Stimulated activated CD4-positive, alpha-beta T cell treated with anti-CD3 and anti-CD28 coated beads, Interleukin-12 subunit alpha, Interleukin-12 subunit beta, amount 100 ng/mL, for 24 hours (primary cell): ENCODE measurements around the gene KCMF1.

Experiments
- DNase-seq, 2 experiments: peaks; one replicate each; pipeline ENCODE4 v3.0.0-alpha.2; 2020; ENCODE audit warnings: low read depth in 2 of 2

KCMF1 gene

DNA sequence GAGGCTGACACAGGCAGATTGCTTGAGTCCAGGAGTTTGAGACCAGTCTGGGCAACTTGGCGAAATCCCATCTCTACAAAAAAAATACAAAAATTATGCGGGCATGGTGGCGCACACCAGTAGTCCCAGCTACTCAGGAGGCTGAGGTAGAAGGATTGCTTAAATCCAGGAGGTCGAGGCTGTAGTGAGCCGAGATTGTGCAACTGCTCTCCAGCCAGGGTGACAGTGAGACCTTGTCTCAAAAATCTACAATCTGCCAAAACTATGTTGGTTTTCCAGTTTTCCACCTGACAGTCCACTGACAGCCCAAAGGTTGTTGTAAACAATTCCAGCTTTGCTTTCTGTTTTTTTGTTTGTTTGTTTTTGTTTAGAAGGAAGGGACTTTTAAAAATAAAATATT is 51.3 kb downstream of the KCMF1 start:
- DNase-seq = no peak

DNA sequence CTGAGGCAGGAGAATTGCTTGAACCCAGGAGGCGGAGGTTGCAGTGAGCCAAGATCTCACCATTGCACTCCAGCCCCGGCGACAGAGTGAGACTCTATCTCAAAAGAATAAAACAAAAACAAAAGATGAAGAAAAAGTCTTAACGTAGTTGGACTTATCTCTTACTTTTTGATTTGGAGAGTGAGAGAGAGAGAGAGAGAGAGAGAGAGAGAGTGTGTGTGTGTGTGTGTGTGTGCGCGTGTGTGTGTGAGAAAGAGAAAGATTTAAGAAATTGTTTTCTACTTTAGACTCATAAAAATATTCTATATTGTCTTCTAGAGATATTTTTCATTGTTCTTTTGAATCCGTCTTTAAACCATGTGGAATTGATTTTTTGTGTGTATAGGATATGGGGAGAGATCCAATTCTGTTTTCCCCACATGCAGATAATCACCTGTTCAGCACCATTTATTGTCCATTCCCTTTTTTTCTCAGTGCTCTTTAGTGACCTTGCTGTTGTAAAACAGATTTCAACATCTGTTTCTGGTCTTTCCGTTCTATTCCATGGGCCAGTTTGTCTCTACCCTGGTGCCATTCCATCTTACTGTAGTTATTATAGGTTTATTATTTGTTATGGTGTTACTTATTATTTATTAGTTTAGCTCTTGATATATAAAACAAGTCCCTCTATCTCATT is 53.5 kb downstream of the KCMF1 start:
- no peak for DNase-seq

DNA sequence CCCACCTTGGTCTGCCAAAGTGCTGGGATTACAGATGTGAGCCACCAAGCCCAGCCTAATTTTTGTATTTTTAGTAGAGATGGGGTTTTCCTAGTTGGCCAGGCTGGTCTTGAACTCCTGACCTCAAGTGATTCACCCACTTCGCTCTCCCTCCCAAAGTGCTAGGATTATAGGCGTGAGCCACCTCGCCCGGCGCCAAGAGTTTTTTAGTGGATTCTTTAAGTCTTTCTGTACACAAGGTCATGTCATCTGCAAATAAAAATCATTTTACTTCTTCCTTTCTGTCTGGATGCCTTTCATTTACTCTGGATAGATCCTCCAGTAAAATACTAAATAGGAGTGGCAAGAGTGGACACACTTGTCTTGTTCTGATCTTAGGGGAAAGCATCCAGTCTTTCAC is 61.7 kb downstream of the KCMF1 start:
- no peak for DNase-seq

DNA sequence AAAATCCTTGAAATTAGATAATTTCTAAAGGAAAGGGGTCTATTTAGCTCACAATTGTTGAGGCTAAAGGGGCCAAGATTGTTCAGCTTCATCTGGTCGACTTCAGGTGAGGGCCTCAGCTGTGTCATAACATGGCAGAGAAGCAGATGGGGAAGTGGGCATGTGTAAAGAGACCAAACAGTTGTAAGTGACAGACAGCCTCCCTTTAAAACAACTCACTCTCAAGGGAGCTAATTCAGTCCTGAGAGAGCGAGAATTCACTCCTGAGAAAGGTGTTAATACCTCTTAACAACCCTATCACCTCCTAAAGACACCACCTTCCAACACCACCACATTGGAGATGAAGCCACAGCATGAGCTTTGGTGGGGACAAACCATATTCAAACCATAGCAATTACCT is 62.4 kb downstream of the KCMF1 start:
- no peak for DNase-seq

DNA sequence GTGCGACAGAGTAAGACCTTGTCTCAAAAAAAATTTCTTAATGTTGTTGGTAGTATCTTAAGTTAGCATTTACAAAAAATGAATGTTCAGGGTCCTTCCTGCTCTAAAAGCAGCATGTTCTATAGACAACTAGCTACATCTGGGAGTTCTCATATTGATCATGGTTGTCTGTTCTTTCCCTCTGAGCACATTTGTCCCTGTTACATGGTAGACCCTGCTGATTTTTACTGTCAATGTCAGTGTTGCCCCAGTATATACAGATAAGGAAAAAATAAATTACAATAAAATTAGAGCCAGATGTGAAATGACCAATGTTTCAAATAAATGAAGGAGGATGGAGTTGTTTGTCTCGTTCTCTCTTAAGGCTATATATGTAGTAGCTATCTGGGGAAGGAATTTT is 63.2 kb downstream of the KCMF1 start:
- DNase-seq = no peak

DNA sequence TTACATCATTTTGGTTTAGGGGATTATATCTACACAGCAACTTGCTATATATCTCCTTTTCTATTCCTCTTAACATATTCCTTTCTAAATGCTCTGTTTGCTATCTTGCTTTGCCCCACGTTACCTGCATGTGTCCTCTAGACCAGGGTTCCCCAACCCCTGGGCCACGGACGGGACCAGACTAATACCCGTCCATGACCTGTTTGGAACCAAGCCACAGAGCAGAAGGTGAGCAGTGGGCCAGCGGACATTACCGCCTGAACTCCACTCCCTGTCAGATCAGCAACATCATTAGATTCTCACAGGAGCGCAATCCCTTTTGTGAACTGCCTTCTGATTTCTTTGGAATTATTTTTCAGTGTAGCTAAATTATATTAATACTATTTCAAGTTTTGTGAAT is 66.7 kb downstream of the KCMF1 start:
- DNase-seq = no peak

DNA sequence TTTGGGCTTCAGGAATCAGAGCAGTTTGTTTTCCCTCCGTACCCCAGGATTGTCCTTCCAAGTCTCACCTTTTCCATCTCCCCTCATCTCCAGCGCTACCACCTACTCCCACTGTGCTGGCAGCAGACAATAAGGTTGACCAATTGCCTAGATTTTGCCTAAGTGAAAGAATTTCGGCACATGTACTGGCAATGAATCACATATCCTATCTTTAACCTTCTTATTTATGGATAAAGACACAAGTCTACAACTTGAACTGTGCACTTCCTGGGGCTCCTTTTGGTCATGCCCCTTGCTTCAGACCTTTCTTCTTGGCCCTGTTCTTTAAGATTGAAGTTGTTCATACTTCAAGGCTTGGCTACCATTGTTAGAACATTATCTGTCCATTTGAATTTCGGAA is 71.4 kb downstream of the KCMF1 start:
- no peak for DNase-seq

DNA sequence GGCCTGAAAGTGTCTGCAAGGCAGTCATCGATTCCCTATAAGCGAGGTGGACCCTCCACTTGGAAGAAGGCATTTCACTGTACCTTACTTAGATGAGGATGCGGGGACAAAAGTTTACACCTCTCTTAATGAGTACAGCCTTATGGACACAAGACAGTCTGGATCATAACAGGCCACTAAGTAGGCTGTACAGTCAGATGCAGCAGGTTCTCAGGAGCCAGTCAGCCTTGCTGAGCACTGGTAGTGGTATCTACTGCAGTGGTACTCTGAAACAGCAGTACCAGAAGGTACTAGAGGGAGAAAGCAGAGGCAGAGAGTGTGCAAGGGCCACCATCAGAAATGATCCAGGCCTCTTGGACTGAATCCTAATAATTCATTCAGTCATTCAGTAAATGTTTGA is 77.6 kb downstream of the KCMF1 start:
- DNase-seq = no peak

DNA sequence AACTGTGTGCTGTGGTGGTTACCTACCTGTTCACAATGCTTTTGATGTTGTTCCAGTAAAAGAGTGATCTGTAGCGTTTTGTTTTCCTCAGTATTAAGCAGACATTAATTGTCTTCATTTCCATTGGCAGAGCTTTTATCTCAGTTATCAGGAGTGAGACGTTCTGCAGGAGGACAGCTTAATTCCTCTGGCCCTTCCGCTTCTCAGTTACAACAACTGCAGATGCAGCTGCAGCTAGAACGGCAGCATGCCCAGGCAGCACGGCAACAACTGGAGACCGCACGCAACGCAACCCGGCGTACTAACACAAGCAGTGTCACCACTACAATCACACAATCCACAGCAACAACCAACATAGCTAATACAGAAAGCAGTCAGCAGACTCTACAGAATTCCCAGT is 78.3 kb downstream of the KCMF1 start:
- no peak for DNase-seq

DNA sequence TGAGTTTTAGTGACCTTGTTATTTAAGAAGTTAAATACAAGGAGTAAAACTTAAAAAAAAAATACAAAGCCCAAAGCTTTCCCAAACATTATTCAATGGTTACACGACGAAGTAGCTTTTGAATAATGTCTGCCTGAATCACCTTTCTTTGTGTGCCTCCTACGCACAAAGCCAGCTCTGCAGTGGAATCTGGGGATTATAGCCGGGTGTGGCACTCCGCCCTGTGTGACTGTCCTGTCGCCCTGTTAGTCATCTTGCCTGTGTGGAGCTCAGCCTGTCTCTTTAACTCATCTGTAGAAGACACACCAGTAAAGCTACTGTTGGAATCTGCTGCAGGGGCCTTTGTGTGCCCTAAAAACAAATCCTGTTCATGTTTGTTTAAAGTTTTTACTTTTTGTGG is 82.8 kb downstream of the KCMF1 start:
- no peak for DNase-seq

DNA sequence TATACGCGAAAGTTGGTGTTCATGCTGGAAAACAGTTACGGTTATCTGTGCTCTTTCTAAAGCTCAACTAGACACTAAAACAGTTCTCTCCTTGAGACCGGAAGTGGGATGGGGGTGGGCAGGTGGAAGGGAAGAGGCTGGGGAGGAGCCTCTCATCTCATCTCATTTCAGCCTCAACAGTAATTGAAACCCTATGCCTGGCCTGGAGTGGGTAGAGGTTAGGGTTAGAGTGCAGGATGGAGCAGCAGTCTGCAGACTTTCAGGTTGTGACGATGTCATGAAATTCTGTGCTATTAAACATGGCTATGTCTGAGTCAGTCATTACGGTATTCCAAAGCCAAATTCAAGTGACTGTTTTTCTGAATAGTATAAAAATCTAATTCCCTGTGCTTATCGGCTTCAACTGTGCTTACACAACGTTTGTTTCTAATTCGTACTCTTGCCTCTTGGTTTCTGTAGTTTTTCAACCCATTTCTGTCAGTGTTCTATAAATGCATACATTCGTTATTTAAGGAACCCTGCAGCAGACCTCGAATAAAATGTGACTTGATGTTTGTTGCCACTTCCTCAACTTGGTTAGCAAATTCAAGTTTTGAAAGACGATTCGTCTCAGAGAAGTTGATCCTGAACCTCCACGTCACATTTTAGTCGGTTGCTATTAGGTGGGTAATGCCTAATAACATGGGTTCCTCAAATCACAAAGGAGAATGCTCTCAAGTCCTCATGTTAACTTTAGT is 86.4 kb downstream of the KCMF1 start:
- DNase-seq = no peak

DNA sequence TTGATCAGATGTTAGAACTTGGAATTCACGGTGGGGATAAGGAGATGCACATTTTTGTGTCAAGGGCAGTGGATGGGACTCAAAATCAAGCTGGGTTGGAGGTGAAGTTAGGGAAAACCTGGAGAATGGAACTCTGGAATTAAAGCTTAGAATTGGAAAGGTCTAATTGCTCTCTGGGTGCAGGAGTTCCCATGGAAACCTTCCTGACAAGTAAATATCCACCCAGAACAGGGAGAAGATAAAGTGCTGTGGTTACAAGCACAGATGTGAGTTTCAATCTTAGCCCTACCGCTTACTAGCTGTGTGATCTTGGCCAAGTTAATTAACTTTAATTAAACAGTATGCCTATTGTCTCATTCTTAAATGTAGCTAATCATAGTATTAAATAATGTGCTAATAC is 90.9 kb downstream of the KCMF1 start:
- no peak for DNase-seq

DNA sequence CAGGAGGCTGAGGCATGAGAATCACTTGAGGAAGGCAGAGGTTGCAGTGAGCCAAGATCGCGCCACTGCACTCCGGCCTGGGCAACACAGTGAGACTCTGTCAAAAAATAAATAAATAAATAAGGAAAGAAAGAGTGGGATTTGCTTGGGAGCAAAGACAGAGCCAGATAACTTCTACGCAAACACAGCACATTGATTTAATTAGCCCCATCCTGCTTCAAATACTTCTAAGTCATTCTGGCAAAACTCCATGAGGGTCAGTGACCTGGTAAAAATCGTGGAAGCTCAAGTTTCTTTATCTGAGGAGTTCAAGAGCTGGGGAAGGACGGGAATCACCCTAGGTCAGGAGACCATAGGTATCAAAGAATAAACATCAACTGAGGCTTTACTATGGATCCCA is 91.6 kb downstream of the KCMF1 start:
- no peak for DNase-seq

DNA sequence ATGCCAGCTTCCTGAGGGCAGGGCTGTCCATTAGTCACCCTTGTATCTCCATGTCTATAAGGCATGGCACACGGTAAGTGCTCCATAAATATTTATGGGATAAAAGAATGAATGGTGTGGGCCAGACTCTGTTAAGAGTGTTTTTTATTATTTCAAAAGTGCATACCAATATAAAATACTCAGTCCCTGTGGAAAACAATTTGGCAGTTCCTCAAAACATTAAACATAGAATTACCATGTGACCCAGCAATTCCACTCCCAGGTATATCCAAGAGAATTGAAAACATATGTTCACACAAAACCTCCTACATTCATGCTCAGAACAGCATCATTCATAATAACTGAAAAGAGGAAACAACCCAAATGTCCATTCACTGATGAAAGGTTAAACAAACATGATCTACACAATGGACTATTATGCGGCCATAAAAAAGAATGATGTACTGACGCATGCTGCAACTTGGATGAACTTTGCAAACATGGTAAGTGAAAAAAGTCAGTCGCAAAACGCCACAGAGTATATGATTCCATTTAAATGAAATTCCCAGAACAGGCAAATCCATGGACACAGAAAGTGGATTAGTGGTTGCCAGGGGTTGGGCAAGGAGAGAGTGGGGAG is 93.1 kb downstream of the KCMF1 start:
- DNase-seq = no peak

DNA sequence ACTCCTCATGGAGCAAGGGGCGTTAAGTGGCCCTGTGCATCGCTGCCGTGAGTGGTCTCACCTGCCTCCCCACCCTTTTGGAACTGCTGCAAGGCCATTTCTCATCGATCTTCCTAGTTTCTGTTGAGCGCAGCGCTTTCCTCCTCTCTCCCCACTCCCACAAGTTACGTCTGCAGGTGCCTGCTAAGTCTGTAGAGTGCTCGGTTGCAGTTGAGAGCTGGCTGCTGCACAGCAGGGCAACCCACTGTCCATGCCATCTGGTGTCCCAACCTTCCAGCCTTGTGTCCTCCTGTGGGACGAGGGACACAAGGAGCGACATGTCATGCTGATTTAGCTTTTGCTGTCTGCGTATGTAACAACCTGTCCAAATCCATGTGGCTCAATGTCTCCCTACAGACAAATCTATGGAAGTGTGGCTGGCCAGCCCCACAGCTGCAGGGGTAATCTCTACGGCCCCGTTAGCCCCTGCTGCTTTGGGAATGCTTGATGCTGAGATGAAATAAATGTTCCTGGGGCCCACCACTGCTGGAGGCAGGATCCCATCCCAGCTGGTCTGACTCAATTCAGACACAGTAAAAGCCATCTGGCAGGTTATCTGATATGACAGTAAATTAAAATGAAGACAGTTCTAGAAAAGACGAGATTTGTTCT is 94.1 kb downstream of the KCMF1 start:
- no peak for DNase-seq

DNA sequence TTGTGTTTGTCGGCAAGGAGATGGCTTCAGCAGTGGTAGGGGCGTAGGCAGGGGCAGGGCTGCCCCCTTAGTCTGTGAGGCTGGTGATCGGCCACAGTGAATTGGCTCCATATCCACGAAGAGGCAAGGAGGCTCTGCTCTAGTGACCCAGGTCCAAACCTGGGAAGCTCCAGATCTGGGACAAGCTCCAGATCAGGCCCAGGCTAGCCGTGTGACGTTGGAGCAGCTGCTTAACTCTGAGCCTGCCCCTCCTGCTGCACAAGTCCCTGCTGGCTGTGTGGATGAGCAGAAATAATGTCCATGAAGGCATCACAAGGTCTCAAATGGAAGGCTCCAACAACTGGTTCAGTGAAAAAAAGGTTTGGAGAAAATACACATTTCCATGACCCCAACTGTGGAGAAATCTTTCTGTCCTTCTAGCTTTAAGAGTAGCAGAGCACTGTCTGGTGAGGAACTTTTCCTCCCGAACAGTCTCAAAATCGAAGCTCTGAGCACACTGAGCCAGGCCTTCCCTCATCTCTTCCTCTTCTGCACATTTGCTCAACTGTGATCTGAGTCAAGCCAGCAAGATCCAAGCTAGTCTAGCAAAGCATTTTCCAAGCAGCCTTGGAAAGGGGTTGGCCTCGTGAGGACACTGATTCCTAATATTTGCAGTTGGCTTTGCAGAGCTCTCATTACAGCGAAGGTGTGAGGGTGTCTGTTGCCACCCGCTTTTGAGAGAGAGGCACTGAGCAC is 95.2 kb downstream of the KCMF1 start:
- no peak for DNase-seq

DNA sequence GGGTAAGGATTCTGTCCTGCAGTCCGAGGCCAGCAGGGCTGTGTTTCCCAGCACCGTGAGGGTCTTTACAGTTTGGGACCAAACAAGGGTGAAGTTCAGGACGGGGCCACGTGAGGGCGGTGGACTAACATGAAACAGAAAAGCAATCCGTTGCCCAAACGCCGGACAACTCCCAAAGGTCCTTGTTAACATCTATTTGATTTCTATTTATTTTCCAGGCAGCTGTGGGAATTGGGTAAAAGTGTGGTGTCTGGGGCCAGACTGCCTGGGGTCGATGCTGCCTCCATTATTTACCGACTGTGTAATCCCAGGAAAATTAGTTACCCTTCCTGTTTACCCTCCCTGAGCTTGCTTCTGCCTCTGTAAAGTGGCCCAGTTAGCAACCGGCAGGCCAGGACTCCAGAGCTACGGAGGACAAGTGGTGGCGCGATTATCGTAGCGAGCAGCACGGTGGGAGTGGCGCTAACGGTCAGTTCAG is 96.0 kb downstream of the KCMF1 start:
- DNase-seq = peak in 1 of 2 experiments; percentile 59

DNA sequence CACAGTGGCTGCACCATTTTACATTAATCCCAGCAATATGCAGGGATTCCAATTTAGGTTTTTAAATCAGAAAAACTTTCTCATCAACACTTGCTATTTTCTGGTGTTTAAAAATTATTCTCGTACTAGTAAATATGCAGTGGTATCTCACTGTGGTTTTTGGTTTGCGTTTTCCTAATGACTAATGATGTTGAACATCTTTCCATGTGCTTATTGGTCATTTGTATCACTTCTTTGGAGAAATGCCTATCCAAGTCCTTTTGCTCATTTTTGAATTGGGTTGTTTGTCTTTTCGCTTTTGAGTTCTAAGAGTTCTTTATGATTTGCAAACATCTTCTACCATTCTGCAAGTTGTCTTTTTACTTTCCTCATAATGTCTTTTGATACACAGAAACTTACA is 100.1 kb downstream of the KCMF1 start:
- no peak for DNase-seq

DNA sequence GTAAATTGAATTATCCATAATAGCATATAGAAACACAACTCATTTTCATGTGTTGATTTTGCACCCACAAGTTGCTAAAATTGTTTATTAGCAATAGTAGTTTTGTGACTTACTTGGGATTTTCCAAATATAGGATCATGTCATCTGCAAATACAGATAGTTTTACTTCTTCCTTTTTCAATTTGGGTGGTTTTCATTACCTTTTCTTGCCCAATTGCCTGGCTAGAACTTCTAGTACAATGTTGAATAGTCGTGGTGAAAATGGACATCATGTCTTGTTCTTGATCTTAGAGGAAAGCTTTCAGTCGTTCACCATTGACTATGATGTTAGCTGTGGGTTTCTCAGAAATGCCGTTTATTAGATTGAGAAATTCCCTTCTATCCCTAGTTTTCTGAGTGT is 102.1 kb downstream of the KCMF1 start:
- no peak for DNase-seq

DNA sequence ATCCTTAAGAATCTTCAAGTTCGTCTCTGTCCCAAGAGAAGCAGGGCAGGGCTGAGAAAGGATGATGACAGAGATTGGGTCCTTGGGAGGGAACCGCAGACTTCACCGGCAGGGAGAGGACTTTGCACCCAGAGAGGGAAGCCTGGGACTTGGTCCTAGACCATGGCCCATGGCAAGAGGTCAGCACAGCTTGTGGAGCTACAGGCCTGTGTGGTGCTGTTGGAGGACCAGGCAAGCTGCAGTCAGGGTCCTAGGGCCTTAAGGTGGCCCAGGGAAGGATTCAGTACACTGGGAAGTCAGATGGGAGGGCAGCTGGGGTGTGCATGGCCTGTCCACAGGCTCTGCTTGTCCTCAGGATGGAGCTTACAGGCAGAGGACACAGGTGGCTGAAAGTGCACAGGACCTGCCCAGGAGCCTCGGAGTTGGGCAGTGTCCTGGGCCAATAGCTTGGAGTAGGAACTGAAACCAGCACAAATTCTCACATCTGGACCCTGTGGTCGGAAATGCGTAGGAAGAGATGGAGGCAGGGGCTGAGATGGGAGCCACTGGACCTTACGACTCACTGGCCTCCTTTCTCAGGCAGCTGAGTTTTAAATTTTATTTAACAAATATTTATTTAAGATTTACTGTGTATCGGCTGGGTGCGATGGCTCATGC is 105.8 kb downstream of the KCMF1 start:
- no peak for DNase-seq

DNA sequence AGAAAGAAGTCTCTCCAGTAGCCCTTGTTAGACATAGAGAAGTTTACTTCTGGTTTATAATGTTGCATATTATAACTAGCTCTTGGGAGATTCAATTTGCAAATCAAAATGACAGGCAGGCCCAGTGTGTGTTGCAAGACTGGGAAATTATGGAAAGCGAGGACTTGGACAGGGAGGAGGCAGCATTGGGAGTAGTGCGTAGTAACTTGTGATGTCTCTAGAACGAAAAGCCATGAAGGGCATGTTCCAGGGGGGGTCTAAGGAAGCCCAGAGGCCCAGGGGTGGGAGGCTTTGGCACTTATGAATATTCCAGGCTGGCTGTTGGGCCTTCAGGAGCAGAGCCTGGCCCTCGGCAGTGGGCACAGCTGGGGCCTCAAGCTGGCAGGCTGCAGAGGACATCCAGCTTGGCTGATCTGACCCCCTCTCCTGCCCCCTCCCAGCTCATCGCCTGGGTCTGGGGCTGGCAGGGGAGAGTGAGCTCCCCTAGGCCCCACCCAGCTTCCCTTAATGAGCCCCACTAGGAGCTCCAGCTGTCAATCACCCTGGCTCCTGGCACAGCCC is 107.0 kb downstream of the KCMF1 start:
- no peak for DNase-seq
